SK-N-SH treated with all-trans-retinoic acid at 6 μM for 48 hours (cell line): ENCODE data around the gene COL7A1.

Source experiments
- ATAC-seq: fragments of 200-7000 bp; cut with Tn5 transposase; 3 replicates; pipeline ENCODE4 v1.9.1; 2020; ENCODE audit warnings: mild to moderate bottlenecking, moderate library complexity
- ARNTL ChIP-seq: fragments of 450-650 bp; formaldehyde crosslinking; IDR thresholded peaks from 2 replicates; pipeline ENCODE4 v1.5.0; 2020; ENCODE audit warnings: low read depth, mild to moderate bottlenecking, moderate library complexity, borderline replicate concordance
- BACH2 ChIP-seq: fragments of 250-450 bp; sonication (Bioruptor Pico); IDR thresholded peaks from 2 replicates; pipeline ENCODE4 v1.9.0; 2021; ENCODE audit warnings: mild to moderate bottlenecking, borderline replicate concordance
- CREB5 ChIP-seq: fragments of 250-450 bp; sonication (Bioruptor Pico); IDR thresholded peaks from 2 replicates; pipeline ENCODE4 v1.5.1; 2020; ENCODE audit warnings: low read depth, mild to moderate bottlenecking, moderate library complexity
- CSDC2 ChIP-seq: fragments of 250-450 bp; sonication (Bioruptor Pico); IDR thresholded peaks from 2 replicates; pipeline ENCODE4 v1.5.0; 2020; ENCODE audit warnings: mild to moderate bottlenecking, moderate library complexity
- ESRRG ChIP-seq: fragments of 250-450 bp; sonication (Bioruptor Pico); IDR thresholded peaks from 2 replicates; pipeline ENCODE4 v1.6.1; 2021; ENCODE audit warnings: mild to moderate bottlenecking
- GLIS3 ChIP-seq: fragments of 250-450 bp; sonication (Bioruptor Pico); IDR thresholded peaks from 2 replicates; pipeline ENCODE4 v1.5.0; 2020; ENCODE audit warnings: mild to moderate bottlenecking, moderate library complexity
- ISL1 ChIP-seq: fragments of 250-450 bp; sonication (Bioruptor Pico); IDR thresholded peaks from 2 replicates; pipeline ENCODE4 v2.1.2; 2022; ENCODE audit warnings: mild to moderate bottlenecking, moderate library complexity
- OSR1 ChIP-seq: fragments of 250-450 bp; sonication (Bioruptor Pico); IDR thresholded peaks from 2 replicates; pipeline ENCODE4 v1.8.0; 2022; ENCODE audit warnings: moderate library complexity, mild to moderate bottlenecking, inconsistent platforms
- PATZ1 ChIP-seq: fragments of 250-450 bp; sonication (Bioruptor Pico); IDR thresholded peaks from 2 replicates; pipeline ENCODE4 v1.8.0; 2020; ENCODE audit warnings: mild to moderate bottlenecking, moderate library complexity, borderline replicate concordance
- POU6F1 ChIP-seq: fragments of 250-450 bp; sonication (Bioruptor Pico); IDR thresholded peaks from 2 replicates; pipeline ENCODE4 v1.8.0; 2021; ENCODE audit warnings: low read depth, mild to moderate bottlenecking, moderate library complexity, borderline replicate concordance
- PPARA ChIP-seq: fragments of 250-450 bp; sonication (Bioruptor Pico); IDR thresholded peaks from 2 replicates; pipeline ENCODE4 v1.5.0; 2020; ENCODE audit warnings: mild to moderate bottlenecking, borderline replicate concordance
- RARB ChIP-seq: fragments of 250-450 bp; sonication (Bioruptor Pico); IDR thresholded peaks from 2 replicates; pipeline ENCODE4 v1.8.0; 2021; ENCODE audit warnings: mild to moderate bottlenecking, moderate library complexity
- SNAI2 ChIP-seq: fragments of 250-450 bp; sonication (Bioruptor Pico); IDR thresholded peaks from 2 replicates; pipeline ENCODE4 v1.5.0; 2020; ENCODE audit warnings: mild to moderate bottlenecking, moderate library complexity
- TCF4 ChIP-seq: fragments of 250-450 bp; sonication (Bioruptor Pico); IDR thresholded peaks from 2 replicates; pipeline ENCODE4 v1.8.0; 2021; ENCODE audit warnings: mild to moderate bottlenecking, moderate library complexity, borderline replicate concordance
- TOX ChIP-seq: fragments of 250-450 bp; sonication (Bioruptor Pico); IDR thresholded peaks from 2 replicates; pipeline ENCODE4 v1.8.0; 2021; ENCODE audit warnings: mild to moderate bottlenecking, moderate library complexity, borderline replicate concordance
- ZC3H10 ChIP-seq: fragments of 250-450 bp; sonication (Bioruptor Pico); IDR thresholded peaks from 2 replicates; pipeline ENCODE4 v1.5.1; 2021; ENCODE audit warnings: mild to moderate bottlenecking, moderate library complexity
- ZFP3 ChIP-seq: fragments of 250-450 bp; sonication (Bioruptor Pico); IDR thresholded peaks from 2 replicates; pipeline ENCODE4 v1.5.0; 2020; ENCODE audit warnings: mild to moderate bottlenecking, moderate library complexity
- ZFP30 ChIP-seq: fragments of 450-650 bp; formaldehyde crosslinking; IDR thresholded peaks from 2 replicates; pipeline ENCODE4 v1.5.0; 2022; ENCODE audit warnings: mild to moderate bottlenecking, moderate library complexity
- ZNF565 ChIP-seq: fragments of 450-650 bp; formaldehyde crosslinking; conservative IDR thresholded peaks from 2 replicates; pipeline ENCODE4 v1.5.0; 2020; ENCODE audit warnings: low read depth, mild to moderate bottlenecking, moderate library complexity
- ZNF70 ChIP-seq: fragments of 450-650 bp; formaldehyde crosslinking; IDR thresholded peaks from 2 replicates; pipeline ENCODE4 v1.5.0; 2020; ENCODE audit warnings: mild to moderate bottlenecking, moderate library complexity
- TF ChIP-seq, protein P1 (sequence below): fragments of 250-450 bp; sonication (Bioruptor Pico); IDR thresholded peaks from 2 replicates; pipeline ENCODE4 v1.5.0; 2020; ENCODE audit warnings: mild to moderate bottlenecking, moderate library complexity
- TF ChIP-seq, protein P2 (sequence below): fragments of 250-450 bp; sonication (Bioruptor Pico); IDR thresholded peaks from 2 replicates; pipeline ENCODE4 v1.5.1; 2021; ENCODE audit warnings: mild to moderate bottlenecking, moderate library complexity

COL7A1 gene

DNA sequence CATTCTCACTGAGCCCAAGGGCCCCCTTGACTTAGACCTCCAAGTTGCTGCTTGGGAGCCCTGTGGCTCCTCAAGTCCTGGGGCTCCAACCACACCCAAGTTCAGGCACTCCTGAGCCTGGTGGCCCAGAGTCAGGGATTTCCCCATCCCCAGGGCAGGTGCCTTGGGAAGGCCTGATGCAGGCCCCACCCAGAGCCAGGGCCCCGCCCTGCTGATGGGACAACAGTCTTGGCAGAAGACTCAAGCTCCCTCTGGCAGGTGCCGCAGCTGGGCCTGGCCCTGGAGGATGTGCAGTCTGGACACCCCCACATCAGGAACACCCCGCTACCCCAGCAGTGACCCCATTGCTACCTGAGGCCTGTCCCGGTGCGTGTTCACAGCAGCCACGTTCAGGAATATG, 73.5 kb downstream of the COL7A1 start:
- TF ChIP-seq CSDC2 (CRISPR knock-in tag) (no peak), PPARA (CRISPR knock-in tag) (no peak), PATZ1 (CRISPR knock-in tag) (no peak), TOX (no peak), RARB (CRISPR knock-in tag) (no peak), TCF4 (CRISPR knock-in tag) (no peak), ZFP3 (CRISPR knock-in tag) (no peak), POU6F1 (no peak), ARNTL (CRISPR knock-in tag) (no peak), CREB5 (CRISPR knock-in tag) (no peak)
- TF ChIP-seq, protein P1, sequence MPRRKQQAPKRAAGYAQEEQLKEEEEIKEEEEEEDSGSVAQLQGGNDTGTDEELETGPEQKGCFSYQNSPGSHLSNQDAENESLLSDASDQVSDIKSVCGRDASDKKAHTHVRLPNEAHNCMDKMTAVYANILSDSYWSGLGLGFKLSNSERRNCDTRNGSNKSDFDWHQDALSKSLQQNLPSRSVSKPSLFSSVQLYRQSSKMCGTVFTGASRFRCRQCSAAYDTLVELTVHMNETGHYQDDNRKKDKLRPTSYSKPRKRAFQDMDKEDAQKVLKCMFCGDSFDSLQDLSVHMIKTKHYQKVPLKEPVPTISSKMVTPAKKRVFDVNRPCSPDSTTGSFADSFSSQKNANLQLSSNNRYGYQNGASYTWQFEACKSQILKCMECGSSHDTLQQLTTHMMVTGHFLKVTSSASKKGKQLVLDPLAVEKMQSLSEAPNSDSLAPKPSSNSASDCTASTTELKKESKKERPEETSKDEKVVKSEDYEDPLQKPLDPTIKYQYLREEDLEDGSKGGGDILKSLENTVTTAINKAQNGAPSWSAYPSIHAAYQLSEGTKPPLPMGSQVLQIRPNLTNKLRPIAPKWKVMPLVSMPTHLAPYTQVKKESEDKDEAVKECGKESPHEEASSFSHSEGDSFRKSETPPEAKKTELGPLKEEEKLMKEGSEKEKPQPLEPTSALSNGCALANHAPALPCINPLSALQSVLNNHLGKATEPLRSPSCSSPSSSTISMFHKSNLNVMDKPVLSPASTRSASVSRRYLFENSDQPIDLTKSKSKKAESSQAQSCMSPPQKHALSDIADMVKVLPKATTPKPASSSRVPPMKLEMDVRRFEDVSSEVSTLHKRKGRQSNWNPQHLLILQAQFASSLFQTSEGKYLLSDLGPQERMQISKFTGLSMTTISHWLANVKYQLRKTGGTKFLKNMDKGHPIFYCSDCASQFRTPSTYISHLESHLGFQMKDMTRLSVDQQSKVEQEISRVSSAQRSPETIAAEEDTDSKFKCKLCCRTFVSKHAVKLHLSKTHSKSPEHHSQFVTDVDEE (CRISPR knock-in tag): no peak
- ATAC-seq: no peak

DNA sequence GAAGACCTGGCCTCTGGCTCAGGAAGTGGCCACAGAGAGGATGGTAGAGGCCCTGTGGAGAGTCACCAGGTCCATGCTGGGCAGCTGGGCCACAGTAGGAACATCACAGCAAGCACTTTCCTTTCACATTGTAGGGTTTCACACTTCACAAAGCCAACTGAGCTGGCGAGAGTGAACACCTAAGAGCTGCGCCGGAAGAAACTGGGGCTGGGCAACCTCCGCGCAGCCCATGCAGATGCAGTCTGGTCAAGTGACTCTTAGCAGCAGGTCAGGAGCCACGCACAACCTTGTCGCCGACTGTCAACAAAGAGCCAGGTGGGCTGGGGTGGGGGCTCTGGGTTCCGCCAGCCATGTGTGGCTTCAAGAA, 75.9 kb downstream of the COL7A1 start:
- no peak for ATAC-seq
- TF ChIP-seq CSDC2 (CRISPR knock-in tag) (no peak), BACH2 (CRISPR knock-in tag) (no peak), ZC3H10 (CRISPR knock-in tag) (no peak), GLIS3 (no peak), CREB5 (CRISPR knock-in tag) (no peak), TCF4 (CRISPR knock-in tag) (no peak), ZNF70 (CRISPR knock-in tag) (no peak), ISL1 (CRISPR knock-in tag) (no peak)

- no peak for ATAC-seq
- TF ChIP-seq CSDC2 (CRISPR knock-in tag) (no peak), ZNF565 (no peak), ISL1 (CRISPR knock-in tag) (no peak), ZFP30 (no peak), ARNTL (CRISPR knock-in tag) (no peak), ZFP3 (CRISPR knock-in tag) (no peak), GLIS3 (no peak), TOX (no peak), RARB (CRISPR knock-in tag) (no peak), SNAI2 (CRISPR knock-in tag) (no peak), POU6F1 (no peak), OSR1 (CRISPR knock-in tag) (no peak), ESRRG (no peak), PPARA (CRISPR knock-in tag) (no peak)
- TF ChIP-seq, protein P2, sequence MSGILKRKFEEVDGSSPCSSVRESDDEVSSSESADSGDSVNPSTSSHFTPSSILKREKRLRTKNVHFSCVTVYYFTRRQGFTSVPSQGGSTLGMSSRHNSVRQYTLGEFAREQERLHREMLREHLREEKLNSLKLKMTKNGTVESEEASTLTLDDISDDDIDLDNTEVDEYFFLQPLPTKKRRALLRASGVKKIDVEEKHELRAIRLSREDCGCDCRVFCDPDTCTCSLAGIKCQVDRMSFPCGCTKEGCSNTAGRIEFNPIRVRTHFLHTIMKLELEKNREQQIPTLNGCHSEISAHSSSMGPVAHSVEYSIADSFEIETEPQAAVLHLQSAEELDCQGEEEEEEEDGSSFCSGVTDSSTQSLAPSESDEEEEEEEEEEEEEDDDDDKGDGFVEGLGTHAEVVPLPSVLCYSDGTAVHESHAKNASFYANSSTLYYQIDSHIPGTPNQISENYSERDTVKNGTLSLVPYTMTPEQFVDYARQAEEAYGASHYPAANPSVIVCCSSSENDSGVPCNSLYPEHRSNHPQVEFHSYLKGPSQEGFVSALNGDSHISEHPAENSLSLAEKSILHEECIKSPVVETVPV (CRISPR knock-in tag): no peak
- TF ChIP-seq, protein P1 (CRISPR knock-in tag): no peak
Measured at GRCh38 chr3:48518638-48519276, 76.4 kb downstream of the COL7A1 start.
